ENCODE measurements around the gene GAL3ST3.

GAL3ST3 gene

GRCh38 chr11:66044757-66045156 is 4.2 kb downstream of the GAL3ST3 start:
- DNase-seq (ENCODE audit: low read depth): no peak
- TF ChIP-seq, protein P1, sequence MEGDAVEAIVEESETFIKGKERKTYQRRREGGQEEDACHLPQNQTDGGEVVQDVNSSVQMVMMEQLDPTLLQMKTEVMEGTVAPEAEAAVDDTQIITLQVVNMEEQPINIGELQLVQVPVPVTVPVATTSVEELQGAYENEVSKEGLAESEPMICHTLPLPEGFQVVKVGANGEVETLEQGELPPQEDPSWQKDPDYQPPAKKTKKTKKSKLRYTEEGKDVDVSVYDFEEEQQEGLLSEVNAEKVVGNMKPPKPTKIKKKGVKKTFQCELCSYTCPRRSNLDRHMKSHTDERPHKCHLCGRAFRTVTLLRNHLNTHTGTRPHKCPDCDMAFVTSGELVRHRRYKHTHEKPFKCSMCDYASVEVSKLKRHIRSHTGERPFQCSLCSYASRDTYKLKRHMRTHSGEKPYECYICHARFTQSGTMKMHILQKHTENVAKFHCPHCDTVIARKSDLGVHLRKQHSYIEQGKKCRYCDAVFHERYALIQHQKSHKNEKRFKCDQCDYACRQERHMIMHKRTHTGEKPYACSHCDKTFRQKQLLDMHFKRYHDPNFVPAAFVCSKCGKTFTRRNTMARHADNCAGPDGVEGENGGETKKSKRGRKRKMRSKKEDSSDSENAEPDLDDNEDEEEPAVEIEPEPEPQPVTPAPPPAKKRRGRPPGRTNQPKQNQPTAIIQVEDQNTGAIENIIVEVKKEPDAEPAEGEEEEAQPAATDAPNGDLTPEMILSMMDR (conservative IDR thresholded peaks at IDR 0.05; ENCODE audit: low read depth, low read length): no peak
- H3K4me3 ChIP-seq (ENCODE audit: low read depth, low read length): no peak overlapping the region

GRCh38 chr11:66042996-66043906 is 5.7 kb downstream of the GAL3ST3 start:
- TF ChIP-seq, protein P1 (conservative IDR thresholded peaks at IDR 0.05; ENCODE audit: low read depth, low read length): no peak
- no peak overlapping the region for H3K4me3 ChIP-seq (ENCODE audit: low read depth, low read length)
- no peak for DNase-seq (ENCODE audit: low read depth)

DNA sequence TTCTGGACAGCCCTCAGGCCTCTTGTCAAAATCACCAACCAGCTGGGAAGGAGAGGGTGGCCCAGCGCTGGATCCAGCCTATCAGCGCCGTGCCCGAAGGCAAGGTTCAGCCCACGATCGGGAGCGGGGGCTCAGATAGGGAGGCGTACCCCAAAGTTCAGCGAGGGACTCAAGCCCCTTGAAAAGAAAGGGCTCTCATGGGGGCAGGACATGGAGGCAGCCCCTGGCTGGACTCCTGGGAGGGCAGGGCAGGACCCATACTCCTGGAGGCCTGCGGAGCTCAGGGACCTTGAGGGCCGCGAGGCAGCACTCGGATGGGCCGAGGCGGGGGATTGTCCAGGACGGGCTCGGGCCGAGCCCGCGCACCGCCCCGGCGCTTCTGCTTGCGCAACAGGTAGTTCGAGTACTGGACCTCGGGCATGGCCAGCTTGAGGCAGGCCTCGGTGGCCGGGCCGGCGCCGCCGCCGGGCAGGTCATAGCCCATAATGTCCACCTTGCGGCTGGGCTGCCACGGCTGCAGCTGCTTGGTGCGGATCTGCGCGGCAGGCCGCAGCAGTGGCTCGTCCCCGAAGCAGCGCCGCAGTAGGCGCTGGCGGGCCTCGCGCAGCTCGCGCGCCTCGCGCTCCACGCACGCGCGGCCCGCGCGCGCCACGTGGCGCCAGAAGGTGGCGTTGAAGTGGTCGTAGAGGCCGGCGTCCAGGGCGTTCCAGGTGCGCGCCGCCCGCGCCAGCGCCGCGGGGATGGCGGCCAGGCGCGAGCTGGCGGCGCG is 6.5 kb downstream of the GAL3ST3 start:
- H3K4me3 ChIP-seq (ENCODE audit: low read depth, low read length): no peak overlapping the region
- TF ChIP-seq, protein P1 (conservative IDR thresholded peaks at IDR 0.05; ENCODE audit: low read depth, low read length): no peak
- no peak for DNase-seq (ENCODE audit: low read depth)

DNA sequence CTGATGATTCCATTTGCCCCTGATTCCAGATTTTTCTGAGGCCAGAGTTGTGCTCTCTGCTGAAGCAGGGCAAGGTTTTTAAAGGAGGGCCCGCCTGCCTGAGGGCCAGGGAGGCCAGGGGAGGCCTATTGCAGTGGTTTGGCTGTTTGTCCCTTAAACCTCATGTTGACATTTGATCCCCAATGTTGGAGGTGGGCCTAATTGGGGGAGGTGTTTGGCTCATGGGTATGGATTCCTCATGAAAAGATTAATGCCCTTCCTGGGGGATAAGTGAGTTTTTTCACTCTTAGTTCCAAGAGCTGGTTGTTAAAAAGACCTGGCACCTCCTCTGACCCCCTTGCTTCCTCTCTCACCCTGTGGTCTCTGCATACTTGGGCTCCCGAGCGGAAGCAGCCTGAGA is 9.2 kb downstream of the GAL3ST3 start:
- no peak for DNase-seq (ENCODE audit: low read depth)
- H3K4me3 ChIP-seq (ENCODE audit: low read depth, low read length): no peak overlapping the region
- TF ChIP-seq, protein P1 (conservative IDR thresholded peaks at IDR 0.05; ENCODE audit: low read depth, low read length): no peak

- DNase-seq (ENCODE audit: low read depth): no peak
- H3K4me3 ChIP-seq (ENCODE audit: low read depth, low read length): no peak overlapping the region
- TF ChIP-seq, protein P1 (conservative IDR thresholded peaks at IDR 0.05; ENCODE audit: low read depth, low read length): no peak
These were observed 11.6 kb downstream of the GAL3ST3 start for GRCh38 chr11:66037327-66037726.

- TF ChIP-seq, protein P1 (conservative IDR thresholded peaks at IDR 0.05; ENCODE audit: low read depth, low read length): no peak
- H3K4me3 ChIP-seq (ENCODE audit: low read depth, low read length): no peak overlapping the region
- DNase-seq (ENCODE audit: low read depth): no peak
These were observed 12.6 kb downstream of the GAL3ST3 start for GRCh38 chr11:66036334-66036710.
